Measurements from ENCODE around the gene BPIFB6. TPM values are rescaled to one million over a fixed set of nuclear protein-coding genes. Genes with fewer than 3 reads are reported as not detected.

BPIFB6 gene, protein sequence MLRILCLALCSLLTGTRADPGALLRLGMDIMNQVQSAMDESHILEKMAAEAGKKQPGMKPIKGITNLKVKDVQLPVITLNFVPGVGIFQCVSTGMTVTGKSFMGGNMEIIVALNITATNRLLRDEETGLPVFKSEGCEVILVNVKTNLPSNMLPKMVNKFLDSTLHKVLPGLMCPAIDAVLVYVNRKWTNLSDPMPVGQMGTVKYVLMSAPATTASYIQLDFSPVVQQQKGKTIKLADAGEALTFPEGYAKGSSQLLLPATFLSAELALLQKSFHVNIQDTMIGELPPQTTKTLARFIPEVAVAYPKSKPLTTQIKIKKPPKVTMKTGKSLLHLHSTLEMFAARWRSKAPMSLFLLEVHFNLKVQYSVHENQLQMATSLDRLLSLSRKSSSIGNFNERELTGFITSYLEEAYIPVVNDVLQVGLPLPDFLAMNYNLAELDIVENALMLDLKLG
- not detected for polyA plus RNA-seq (2012; ENCODE audit: insufficient read length, low read depth)

DNA sequence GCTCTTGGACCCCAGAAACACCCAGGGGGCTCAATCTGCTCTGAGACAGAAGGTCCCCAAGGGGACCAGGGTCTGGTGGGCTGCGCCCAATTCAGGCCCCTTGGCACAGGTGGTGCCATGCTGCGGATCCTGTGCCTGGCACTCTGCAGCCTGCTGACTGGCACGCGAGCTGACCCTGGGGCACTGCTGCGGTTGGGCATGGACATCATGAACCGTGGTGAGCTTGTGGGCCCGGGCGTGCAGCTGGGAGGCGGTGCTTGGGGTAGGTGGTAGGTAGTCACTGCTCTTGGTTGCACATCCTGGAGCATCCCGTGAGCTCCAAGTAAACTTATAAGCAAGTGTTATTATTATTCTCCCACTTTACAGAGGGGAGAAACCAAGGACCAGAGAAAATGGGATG lies at the start of gene BPIFB6:
TSS of gene BPIFB6 (plus strand) at position 118 of the 400 bp plus-strand sequence. CDS start at position 118, 0 bp downstream.
- no peak for TF ChIP-seq POLR2AphosphoS5 (IDR thresholded peaks at IDR 0.05; ENCODE audit: low read depth, low read length)
- no peak for TF ChIP-seq FOXP2 (optimal IDR thresholded peaks at IDR 0.05; ENCODE audit: borderline replicate concordance, extremely low read depth, extremely low read length, insufficient read depth)
- no peak for TF ChIP-seq SIN3A (IDR thresholded peaks at IDR 0.05; ENCODE audit: borderline replicate concordance, insufficient read depth, low read length)
- no peak for TF ChIP-seq TAF1 (IDR thresholded peaks at IDR 0.05; ENCODE audit: borderline replicate concordance, insufficient read depth, low read length)
- TF ChIP-seq, protein P1, sequence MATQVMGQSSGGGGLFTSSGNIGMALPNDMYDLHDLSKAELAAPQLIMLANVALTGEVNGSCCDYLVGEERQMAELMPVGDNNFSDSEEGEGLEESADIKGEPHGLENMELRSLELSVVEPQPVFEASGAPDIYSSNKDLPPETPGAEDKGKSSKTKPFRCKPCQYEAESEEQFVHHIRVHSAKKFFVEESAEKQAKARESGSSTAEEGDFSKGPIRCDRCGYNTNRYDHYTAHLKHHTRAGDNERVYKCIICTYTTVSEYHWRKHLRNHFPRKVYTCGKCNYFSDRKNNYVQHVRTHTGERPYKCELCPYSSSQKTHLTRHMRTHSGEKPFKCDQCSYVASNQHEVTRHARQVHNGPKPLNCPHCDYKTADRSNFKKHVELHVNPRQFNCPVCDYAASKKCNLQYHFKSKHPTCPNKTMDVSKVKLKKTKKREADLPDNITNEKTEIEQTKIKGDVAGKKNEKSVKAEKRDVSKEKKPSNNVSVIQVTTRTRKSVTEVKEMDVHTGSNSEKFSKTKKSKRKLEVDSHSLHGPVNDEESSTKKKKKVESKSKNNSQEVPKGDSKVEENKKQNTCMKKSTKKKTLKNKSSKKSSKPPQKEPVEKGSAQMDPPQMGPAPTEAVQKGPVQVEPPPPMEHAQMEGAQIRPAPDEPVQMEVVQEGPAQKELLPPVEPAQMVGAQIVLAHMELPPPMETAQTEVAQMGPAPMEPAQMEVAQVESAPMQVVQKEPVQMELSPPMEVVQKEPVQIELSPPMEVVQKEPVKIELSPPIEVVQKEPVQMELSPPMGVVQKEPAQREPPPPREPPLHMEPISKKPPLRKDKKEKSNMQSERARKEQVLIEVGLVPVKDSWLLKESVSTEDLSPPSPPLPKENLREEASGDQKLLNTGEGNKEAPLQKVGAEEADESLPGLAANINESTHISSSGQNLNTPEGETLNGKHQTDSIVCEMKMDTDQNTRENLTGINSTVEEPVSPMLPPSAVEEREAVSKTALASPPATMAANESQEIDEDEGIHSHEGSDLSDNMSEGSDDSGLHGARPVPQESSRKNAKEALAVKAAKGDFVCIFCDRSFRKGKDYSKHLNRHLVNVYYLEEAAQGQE (IDR thresholded peaks at IDR 0.05; ENCODE audit: insufficient read depth in 1 of 2, low read depth in 2 of 2, low read length in 2 of 2), result no peak

DNA sequence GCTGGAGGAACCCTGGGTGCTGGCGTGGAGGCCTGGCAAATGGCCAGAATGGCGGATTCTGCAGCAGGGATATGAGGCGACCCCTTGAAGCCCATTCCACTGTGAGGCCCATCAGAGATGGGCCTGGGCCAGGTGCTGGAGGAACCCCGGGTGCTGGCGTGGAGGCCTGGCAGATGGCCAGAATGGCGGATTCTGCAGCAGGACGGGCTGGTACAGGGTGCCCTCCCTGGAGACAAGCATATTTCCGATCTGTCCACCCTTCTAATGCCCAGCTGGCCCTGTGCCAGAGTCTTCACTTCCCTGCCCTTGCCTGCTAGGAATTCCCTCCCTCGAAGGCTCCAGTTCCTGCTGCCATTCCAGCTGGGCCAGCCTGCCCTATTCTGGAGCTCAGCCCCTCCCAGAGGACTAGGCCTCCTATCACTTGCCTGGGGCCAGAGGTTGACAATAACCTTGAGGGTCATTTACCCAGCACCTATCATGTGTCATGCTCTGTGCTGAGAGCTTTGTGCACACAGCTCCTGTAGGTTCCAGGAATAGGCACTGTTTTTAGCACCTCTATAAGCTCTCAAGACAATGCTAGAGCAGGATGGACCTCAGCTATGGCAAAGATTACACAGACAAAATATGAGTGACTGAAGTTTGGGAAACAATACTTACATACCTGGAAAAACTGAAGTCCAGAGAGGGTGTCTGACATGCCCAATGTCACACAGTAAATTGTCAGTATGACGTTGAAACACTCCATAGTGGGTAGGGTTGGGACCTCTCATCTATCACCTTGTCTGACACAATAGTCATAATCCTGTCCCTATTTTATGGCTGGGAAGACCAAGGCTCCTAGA lies 48.6 kb upstream of the BPIFB6 start:
- no peak for TF ChIP-seq FOXP2 (optimal IDR thresholded peaks at IDR 0.05; ENCODE audit: borderline replicate concordance, extremely low read depth, extremely low read length, insufficient read depth)
- TF ChIP-seq, protein P1 (IDR thresholded peaks at IDR 0.05; ENCODE audit: insufficient read depth in 1 of 2, low read depth in 2 of 2, low read length in 2 of 2), result no peak
- TF ChIP-seq TAF1 (IDR thresholded peaks at IDR 0.05; ENCODE audit: borderline replicate concordance, insufficient read depth, low read length), result no peak
- TF ChIP-seq SIN3A (IDR thresholded peaks at IDR 0.05; ENCODE audit: borderline replicate concordance, insufficient read depth, low read length), result no peak
- no peak for TF ChIP-seq POLR2AphosphoS5 (IDR thresholded peaks at IDR 0.05; ENCODE audit: low read depth, low read length)

DNA sequence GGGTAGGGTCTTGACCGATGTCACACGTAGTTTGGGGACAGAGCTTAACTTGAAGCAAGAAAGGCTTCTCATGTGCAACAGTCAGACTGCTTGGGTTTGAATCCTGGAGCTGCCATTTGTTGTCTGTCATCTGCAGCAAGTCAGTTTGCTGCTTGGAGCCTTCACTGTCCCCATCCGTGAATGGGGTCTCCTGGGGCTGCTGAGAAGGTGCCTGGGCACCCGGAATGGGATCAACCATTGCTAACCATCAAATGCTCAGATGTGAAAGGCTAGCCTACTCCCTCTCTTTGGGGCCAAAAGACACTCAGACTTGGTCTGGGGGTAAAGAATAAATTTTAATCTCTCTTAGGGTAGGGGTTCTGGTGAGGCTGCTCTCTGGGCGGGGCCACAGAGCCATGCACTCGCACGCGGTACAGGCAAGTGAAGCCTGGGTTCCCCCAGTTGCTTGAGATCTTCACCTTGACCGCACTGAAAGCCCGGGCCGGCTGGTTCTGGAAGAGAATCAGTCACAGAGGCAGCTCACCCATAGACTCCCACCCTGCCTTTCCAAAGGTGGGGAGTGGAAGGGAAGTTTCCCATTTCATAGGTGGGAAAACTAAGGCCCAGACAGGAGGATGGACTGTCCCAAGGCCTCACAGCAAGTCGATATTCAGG lies 47.9 kb upstream of the BPIFB6 start:
- no peak for TF ChIP-seq TAF1 (IDR thresholded peaks at IDR 0.05; ENCODE audit: borderline replicate concordance, insufficient read depth, low read length)
- TF ChIP-seq, protein P1 (IDR thresholded peaks at IDR 0.05; ENCODE audit: insufficient read depth in 1 of 2, low read depth in 2 of 2, low read length in 2 of 2), result no peak
- TF ChIP-seq POLR2AphosphoS5 (IDR thresholded peaks at IDR 0.05; ENCODE audit: low read depth, low read length), result no peak
- TF ChIP-seq SIN3A (IDR thresholded peaks at IDR 0.05; ENCODE audit: borderline replicate concordance, insufficient read depth, low read length), result no peak

DNA sequence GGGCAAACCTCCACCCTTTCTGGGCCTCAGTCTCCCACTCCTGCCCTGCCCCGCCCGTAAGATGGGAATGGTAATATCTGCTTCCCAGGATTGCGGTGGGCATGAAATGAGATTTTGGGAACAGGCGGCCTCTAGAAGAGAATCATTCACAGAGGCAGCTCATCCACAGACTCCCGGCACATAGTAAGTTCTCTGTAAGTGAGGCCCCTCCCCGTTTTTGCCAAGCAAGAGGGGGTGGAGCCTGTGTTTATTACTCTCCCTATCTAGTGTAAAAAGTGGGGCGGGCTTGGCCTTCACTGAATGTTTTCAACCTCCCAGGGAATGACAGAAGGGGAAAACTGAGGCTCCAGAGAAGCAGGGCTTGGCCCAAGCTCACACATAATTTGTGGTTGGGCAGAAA lies 47.3 kb upstream of the BPIFB6 start:
- TF ChIP-seq TAF1 (IDR thresholded peaks at IDR 0.05; ENCODE audit: borderline replicate concordance, insufficient read depth, low read length), result no peak
- TF ChIP-seq, protein P1 (IDR thresholded peaks at IDR 0.05; ENCODE audit: insufficient read depth in 1 of 2, low read depth in 2 of 2, low read length in 2 of 2), result no peak
- no peak for TF ChIP-seq POLR2AphosphoS5 (IDR thresholded peaks at IDR 0.05; ENCODE audit: low read depth, low read length)
- TF ChIP-seq FOXP2 (optimal IDR thresholded peaks at IDR 0.05; ENCODE audit: borderline replicate concordance, extremely low read depth, extremely low read length, insufficient read depth), result no peak
- no peak for TF ChIP-seq SIN3A (IDR thresholded peaks at IDR 0.05; ENCODE audit: borderline replicate concordance, insufficient read depth, low read length)

Data from PFSK-1 (cell line).